GM13976 (cell line): ENCODE results near the gene PKNOX1.
"Not testable (repeated sequence)": the region's sequence is repeated elsewhere in the genome, so short reads cannot be mapped to it uniquely, and the experiment has no call there.

Source experiments
- DNase-seq: peaks from one replicate; pipeline ENCODE4 v3.0.0; 2012; ENCODE audit warnings: low spot score
- in situ Hi-C: fragments of 300-500 bp; cut with MboI; formaldehyde crosslinking; loops from one replicate; pipeline ENCODE4 v1.12.0; 2022; ENCODE audit warnings: low sequenced_read_pairs, mixed read lengths, inconsistent platforms; ENCODE audit not compliant: unreplicated experiment

Gene PKNOX1

GRCh38 chr21:43072742-43073141, 98.4 kb downstream of the PKNOX1 start:
- DNase-seq, in situ Hi-C loops: not testable (repeated sequence)

GRCh38 chr21:43074401-43075169, 100.2 kb downstream of the PKNOX1 start:
- DNase-seq, in situ Hi-C loops: not testable (repeated sequence)

- DNase-seq, in situ Hi-C loops: not testable (repeated sequence)
Measured at GRCh38 chr21:43075170-43076022, 101.0 kb downstream of the PKNOX1 start, which contains the start of gene CBS. CBS (minus strand) TSS chr21:43075835; CDS start chr21:43072193, 3,642 bp downstream.

GRCh38 chr21:43076023-43076637, 101.8 kb downstream of the PKNOX1 start:
- DNase-seq, in situ Hi-C loops: not testable (repeated sequence)

- DNase-seq, in situ Hi-C loops: not testable (repeated sequence)
Measured at GRCh38 chr21:43076643-43077042, 102.3 kb downstream of the PKNOX1 start.

- DNase-seq, in situ Hi-C loops: not testable (repeated sequence)
Measured at GRCh38 chr21:43082587-43083300, 108.4 kb downstream of the PKNOX1 start.
